ENCODE data around the gene ENPP7.
"Not testable (repeated sequence)": the region's sequence is repeated elsewhere in the genome, so short reads cannot be mapped to it uniquely, and the experiment has no call there.

Gene ENPP7

DNA sequence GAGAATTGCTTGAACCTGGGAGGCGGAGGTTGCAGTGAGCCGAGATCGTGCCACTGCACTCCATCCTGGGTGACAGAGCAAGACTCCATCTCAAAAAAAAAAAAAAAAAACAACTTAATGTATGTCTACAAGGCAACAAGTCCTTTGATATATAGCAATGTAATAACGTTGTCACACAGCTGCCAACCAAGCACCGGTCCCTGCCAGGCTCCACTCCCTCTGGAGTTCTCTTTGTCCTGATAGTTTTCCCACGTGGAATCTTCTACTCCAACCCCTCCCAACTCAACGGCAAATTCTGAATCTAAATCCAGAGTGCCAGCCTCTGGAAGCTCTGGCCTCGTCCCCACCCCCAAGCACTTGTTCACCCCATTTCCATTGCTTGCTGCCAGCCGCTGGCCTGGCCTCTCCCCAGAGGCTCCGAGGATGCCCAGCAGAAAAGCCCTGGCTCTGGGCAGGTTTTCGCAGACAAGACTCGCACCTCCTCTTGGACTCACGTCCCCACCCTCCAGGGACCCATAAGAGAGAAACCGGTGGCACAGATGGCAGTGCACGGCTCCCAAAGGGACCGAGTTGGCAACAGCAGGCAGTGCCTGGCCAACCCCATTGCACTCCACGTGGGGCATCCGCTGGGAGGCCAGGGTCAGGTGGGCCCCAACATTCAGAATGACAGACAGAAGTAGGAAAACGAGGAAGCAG is 31.3 kb downstream of the ENPP7 start:
- TF ChIP-seq, protein P1, sequence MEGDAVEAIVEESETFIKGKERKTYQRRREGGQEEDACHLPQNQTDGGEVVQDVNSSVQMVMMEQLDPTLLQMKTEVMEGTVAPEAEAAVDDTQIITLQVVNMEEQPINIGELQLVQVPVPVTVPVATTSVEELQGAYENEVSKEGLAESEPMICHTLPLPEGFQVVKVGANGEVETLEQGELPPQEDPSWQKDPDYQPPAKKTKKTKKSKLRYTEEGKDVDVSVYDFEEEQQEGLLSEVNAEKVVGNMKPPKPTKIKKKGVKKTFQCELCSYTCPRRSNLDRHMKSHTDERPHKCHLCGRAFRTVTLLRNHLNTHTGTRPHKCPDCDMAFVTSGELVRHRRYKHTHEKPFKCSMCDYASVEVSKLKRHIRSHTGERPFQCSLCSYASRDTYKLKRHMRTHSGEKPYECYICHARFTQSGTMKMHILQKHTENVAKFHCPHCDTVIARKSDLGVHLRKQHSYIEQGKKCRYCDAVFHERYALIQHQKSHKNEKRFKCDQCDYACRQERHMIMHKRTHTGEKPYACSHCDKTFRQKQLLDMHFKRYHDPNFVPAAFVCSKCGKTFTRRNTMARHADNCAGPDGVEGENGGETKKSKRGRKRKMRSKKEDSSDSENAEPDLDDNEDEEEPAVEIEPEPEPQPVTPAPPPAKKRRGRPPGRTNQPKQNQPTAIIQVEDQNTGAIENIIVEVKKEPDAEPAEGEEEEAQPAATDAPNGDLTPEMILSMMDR (IDR thresholded peaks at IDR 0.05; ENCODE audit: borderline replicate concordance, control extremely low read depth, extremely low read depth, insufficient read depth, missing control alignments) = no peak
- no peak for DNase-seq (ENCODE audit: low spot score)
- in situ Hi-C loops (cut with MboI; ENCODE audit: low sequenced_read_pairs, unreplicated experiment) = no loop called here

DNA sequence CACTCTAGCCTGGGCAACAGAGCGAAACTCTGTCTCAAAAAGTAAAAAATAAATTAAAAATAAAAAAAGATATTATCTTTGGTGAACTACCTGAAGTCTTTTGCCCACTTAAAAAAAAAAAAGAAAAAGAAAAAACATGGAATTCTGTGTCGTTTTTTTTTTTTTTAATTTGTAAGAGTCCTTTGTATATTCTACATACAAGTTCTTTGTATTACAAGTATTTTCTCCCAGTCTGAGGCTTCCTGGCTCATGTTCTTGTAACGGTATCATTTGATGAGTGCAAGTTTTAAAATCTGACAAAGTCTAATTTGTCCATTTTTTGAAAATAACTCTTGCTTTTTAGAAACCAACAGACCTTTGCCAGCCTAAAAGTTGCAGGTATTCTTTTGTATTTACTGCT is 35.0 kb downstream of the ENPP7 start:
- in situ Hi-C loops (cut with MboI; ENCODE audit: low sequenced_read_pairs, unreplicated experiment) = no loop called here
- no peak for DNase-seq (ENCODE audit: low spot score)
- TF ChIP-seq, protein P1 (IDR thresholded peaks at IDR 0.05; ENCODE audit: borderline replicate concordance, control extremely low read depth, extremely low read depth, insufficient read depth, missing control alignments) = no peak

DNA sequence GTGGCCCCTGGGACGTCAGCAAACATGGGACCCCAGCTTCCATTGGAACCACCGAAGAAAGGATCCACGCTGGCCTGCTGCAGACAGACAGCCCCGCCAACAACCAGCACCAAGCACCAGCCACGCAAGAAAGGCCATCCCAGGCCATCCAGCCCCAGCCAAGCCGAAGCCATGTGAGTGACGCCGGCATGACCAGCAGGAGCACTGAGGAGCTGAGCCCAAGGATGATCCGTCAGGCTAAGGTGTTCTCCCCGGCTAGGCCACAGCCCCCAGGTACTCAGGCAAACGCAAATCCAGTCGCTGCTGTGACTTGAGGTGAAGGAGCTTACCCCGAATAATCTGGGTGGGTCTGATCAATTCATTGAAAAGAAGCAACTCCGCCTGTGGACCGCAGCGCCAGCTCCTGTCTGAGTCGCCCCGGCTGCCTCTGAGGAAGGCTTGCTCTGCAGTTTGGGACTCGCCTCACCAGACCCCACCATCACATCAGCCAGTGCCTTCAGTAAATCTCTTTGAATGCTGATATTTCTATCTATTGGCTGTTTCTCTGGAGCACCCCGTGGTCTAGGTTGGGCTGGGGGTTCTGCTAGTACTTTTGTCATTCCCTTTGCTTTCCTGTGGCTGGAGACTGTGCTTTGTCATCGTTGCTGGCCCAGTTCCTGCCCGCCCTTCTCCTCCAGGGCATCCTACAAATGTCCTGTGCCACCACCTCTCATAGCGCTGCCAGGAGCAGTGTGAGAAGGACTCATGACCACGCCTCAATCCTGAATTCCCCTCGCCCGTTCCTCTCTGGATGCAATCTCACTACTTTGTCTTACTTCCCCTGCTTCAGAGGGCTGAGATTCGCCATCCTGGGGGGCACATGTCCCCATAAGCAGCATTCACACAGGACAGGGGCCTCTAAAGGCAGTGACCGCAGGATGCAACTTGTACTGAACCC is 39.1 kb downstream of the ENPP7 start:
- no peak for DNase-seq (ENCODE audit: low spot score)
- TF ChIP-seq, protein P1 (IDR thresholded peaks at IDR 0.05; ENCODE audit: borderline replicate concordance, control extremely low read depth, extremely low read depth, insufficient read depth, missing control alignments) = no peak
- in situ Hi-C loops (cut with MboI; ENCODE audit: low sequenced_read_pairs, unreplicated experiment) = no loop called here

DNA sequence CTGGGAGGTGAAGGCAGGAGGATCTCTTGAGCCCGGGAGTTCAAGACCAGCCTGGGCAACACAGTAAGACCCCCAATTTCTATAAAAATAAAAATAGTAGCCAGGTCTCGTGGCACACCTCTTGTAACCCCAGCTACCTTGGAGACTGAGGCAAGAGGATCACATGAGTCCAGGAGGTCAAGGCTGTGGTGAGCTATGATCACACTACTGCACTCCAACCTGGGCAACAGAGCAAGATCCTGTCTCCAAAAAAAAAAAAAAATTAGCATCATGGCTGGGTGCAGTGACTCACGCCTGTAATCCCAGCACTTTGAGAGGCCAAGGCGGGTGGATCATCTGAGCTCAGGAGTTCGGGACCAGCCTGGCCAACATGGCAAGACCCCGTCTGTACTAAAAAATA is 40.5 kb downstream of the ENPP7 start:
- no peak for DNase-seq (ENCODE audit: low spot score)
- in situ Hi-C loops (cut with MboI; ENCODE audit: low sequenced_read_pairs, unreplicated experiment) = no loop called here
- TF ChIP-seq, protein P1 (IDR thresholded peaks at IDR 0.05; ENCODE audit: borderline replicate concordance, control extremely low read depth, extremely low read depth, insufficient read depth, missing control alignments) = no peak

DNA sequence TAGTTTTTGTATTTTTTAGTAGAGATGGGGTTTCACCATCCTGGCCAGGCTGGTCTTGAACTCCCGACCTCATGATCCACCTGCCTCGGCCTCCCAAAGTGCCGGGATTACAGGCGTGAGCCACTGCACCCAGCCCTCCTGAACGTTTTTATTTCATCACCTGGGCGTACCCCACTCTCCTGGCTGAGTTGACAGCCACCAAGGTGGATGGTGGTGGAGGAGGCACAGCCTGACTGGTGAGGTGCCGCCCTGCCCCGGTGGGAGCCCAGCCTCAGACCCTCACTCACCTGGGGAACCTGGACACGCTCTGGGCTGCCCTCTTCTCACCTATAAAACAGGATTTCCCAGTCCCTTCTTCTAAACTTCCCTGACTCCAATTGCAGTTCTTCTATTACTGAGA is 42.0 kb downstream of the ENPP7 start:
- in situ Hi-C loops (cut with MboI; ENCODE audit: low sequenced_read_pairs, unreplicated experiment); DNase-seq (ENCODE audit: low spot score): not testable (repeated sequence)

DNA sequence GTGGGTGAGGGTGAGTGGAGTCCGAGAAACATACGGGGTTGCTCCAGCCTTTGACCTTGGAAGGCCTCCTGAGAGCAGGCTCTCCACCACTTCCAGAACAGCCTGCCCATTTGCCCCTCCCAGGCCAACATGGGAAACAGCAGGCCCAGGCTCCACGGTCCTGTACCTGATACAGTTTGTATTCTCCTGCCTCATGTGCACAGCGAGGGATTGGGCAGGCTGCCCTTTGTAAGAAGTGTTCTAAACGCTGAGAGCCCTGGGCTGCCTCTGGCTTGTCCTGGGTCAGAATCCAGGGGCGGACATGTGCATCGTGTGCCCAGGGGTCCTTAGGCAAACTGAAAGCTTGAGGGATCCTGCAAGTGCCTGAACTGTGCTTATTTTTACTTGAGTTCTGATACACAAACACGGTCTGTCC is 43.8 kb downstream of the ENPP7 start:
- TF ChIP-seq, protein P1 (IDR thresholded peaks at IDR 0.05; ENCODE audit: borderline replicate concordance, control extremely low read depth, extremely low read depth, insufficient read depth, missing control alignments) = no peak
- no peak for DNase-seq (ENCODE audit: low spot score)
- in situ Hi-C loops (cut with MboI; ENCODE audit: low sequenced_read_pairs, unreplicated experiment) = no loop called here

DNA sequence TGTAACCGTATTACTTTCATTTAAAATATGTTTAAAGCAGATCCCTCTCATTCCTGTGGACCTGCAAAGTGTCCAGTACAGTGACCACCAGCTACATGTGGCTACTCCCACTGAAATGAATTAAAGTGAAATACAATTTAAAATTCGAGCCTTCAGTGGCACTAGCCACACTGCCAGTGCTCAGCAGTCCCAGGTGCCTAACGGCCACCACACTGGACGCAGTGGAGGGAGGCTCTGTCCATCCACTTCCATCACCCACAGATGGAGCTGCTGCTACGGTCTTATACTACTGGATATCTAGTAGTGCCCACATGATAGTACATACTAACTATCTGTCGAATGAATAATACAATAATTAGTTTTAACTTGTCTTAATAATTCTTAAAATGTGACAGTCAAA is 44.9 kb downstream of the ENPP7 start:
- TF ChIP-seq, protein P1 (IDR thresholded peaks at IDR 0.05; ENCODE audit: borderline replicate concordance, control extremely low read depth, extremely low read depth, insufficient read depth, missing control alignments) = no peak
- DNase-seq (ENCODE audit: low spot score) = no peak

More for the DNA sequence above, 44.9 kb downstream of the ENPP7 start:
- in situ Hi-C loops (cut with MboI; ENCODE audit: low sequenced_read_pairs, unreplicated experiment) = no loop called here

All from GM13976 (cell line).